Ishikawa (cell line): ENCODE results near the gene SLC6A6.

ENCODE experiments used
- CEBPB ChIP-seq: IDR thresholded peaks from 2 replicates; pipeline ENCODE4 v1.6.1; 2012
- CREB1 ChIP-seq: IDR thresholded peaks from 2 replicates; pipeline ENCODE4 v1.6.1; 2012; ENCODE audit warnings: low read depth
- EGR1 ChIP-seq: IDR thresholded peaks from 2 replicates; pipeline ENCODE4 v1.6.1; 2012
- EP300 ChIP-seq: IDR thresholded peaks from 2 replicates; pipeline ENCODE4 v1.6.1; 2012; ENCODE audit warnings: borderline replicate concordance
- FOXM1 ChIP-seq: IDR thresholded peaks from 2 replicates; pipeline ENCODE4 v1.6.1; 2012; ENCODE audit warnings: low read depth, borderline replicate concordance
- MAX ChIP-seq: IDR thresholded peaks from 2 replicates; pipeline ENCODE4 v1.6.1; 2012
- NFIC ChIP-seq: IDR thresholded peaks from 2 replicates; pipeline ENCODE4 v1.6.1; 2012
- RAD21 ChIP-seq: IDR thresholded peaks from 2 replicates; pipeline ENCODE4 v1.6.1; 2012; ENCODE audit warnings: low read depth
- TAF1 ChIP-seq: IDR thresholded peaks from 2 replicates; pipeline ENCODE4 v1.6.1; 2012; ENCODE audit warnings: low read depth, mild to moderate bottlenecking
- TCF12 ChIP-seq: IDR thresholded peaks from 2 replicates; pipeline ENCODE4 v1.6.1; 2012; ENCODE audit warnings: low read depth
- TEAD4 ChIP-seq: IDR thresholded peaks from 2 replicates; pipeline ENCODE4 v1.6.1; 2012
- YY1 ChIP-seq: IDR thresholded peaks from 2 replicates; pipeline ENCODE4 v1.6.1; 2012; ENCODE audit warnings: low read depth
- ZBTB7A ChIP-seq: IDR thresholded peaks from 2 replicates; pipeline ENCODE4 v1.6.1; 2012; ENCODE audit warnings: low read depth
- TF ChIP-seq, protein P1 (sequence below): IDR thresholded peaks from 2 replicates; pipeline ENCODE4 v1.6.1; 2012; ENCODE audit warnings: low read depth, mild to moderate bottlenecking
- TF ChIP-seq, protein P2 (sequence below): IDR thresholded peaks from 2 replicates; pipeline ENCODE4 v1.6.1; 2012

Gene SLC6A6

DNA sequence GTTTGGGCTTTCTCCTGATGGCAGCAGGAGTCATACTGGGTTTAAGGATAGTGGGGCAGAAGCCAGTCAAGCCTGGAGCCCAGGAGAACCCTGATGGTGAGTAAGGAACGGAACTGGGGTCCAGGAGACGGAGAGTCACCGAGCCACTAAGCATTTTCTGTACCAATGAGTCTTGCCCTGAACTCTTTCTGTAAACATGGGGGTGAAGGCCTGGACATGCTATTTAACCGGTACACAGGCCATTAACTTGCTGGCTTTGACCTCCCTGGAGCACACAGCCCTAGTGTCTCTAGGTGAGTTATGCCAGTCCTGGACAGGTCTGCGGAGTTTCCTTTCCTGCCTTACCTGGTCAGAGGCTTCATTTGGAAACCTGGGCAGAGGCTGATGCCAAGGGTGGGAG lies 3.9 kb downstream of the SLC6A6 start:
- TF ChIP-seq FOXM1, result no peak
- TF ChIP-seq EGR1, result no peak
- TF ChIP-seq CREB1, result no peak
- TF ChIP-seq CEBPB, result no peak
- TF ChIP-seq, protein P1, sequence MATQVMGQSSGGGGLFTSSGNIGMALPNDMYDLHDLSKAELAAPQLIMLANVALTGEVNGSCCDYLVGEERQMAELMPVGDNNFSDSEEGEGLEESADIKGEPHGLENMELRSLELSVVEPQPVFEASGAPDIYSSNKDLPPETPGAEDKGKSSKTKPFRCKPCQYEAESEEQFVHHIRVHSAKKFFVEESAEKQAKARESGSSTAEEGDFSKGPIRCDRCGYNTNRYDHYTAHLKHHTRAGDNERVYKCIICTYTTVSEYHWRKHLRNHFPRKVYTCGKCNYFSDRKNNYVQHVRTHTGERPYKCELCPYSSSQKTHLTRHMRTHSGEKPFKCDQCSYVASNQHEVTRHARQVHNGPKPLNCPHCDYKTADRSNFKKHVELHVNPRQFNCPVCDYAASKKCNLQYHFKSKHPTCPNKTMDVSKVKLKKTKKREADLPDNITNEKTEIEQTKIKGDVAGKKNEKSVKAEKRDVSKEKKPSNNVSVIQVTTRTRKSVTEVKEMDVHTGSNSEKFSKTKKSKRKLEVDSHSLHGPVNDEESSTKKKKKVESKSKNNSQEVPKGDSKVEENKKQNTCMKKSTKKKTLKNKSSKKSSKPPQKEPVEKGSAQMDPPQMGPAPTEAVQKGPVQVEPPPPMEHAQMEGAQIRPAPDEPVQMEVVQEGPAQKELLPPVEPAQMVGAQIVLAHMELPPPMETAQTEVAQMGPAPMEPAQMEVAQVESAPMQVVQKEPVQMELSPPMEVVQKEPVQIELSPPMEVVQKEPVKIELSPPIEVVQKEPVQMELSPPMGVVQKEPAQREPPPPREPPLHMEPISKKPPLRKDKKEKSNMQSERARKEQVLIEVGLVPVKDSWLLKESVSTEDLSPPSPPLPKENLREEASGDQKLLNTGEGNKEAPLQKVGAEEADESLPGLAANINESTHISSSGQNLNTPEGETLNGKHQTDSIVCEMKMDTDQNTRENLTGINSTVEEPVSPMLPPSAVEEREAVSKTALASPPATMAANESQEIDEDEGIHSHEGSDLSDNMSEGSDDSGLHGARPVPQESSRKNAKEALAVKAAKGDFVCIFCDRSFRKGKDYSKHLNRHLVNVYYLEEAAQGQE, result no peak
- no peak for TF ChIP-seq EP300
- no peak for TF ChIP-seq NFIC
- TF ChIP-seq TCF12, result no peak
- no peak for TF ChIP-seq TEAD4
- no peak for TF ChIP-seq ZBTB7A
- TF ChIP-seq TAF1, result no peak
- TF ChIP-seq, protein P2, sequence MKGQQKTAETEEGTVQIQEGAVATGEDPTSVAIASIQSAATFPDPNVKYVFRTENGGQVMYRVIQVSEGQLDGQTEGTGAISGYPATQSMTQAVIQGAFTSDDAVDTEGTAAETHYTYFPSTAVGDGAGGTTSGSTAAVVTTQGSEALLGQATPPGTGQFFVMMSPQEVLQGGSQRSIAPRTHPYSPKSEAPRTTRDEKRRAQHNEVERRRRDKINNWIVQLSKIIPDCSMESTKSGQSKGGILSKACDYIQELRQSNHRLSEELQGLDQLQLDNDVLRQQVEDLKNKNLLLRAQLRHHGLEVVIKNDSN, result no peak
- no peak for TF ChIP-seq YY1
- TF ChIP-seq MAX, result no peak
- no peak for TF ChIP-seq RAD21

- no peak for TF ChIP-seq RAD21
- TF ChIP-seq, protein P2, result no peak
- no peak for TF ChIP-seq CEBPB
- no peak for TF ChIP-seq TAF1
- TF ChIP-seq, protein P1, result no peak
- TF ChIP-seq EP300, result no peak
- no peak for TF ChIP-seq TCF12
- TF ChIP-seq TEAD4, result no peak
Observed at GRCh38 chr3:14406766-14407165, 4.4 kb downstream of the SLC6A6 start.

GRCh38 chr3:14407203-14407602 lies 4.8 kb downstream of the SLC6A6 start:
- TF ChIP-seq NFIC (no peak), CEBPB (no peak)
- TF ChIP-seq, protein P2, result no peak

- no peak for TF ChIP-seq EP300
- no peak for TF ChIP-seq RAD21
- TF ChIP-seq CEBPB, result no peak
- TF ChIP-seq TAF1, result no peak
- TF ChIP-seq, protein P2, result no peak
- no peak for TF ChIP-seq CREB1
- TF ChIP-seq NFIC, result no peak
- TF ChIP-seq EGR1, result no peak
- no peak for TF ChIP-seq MAX
- TF ChIP-seq FOXM1, result no peak
- TF ChIP-seq YY1, result no peak
- no peak for TF ChIP-seq ZBTB7A
Observed at GRCh38 chr3:14410106-14410502, 7.7 kb downstream of the SLC6A6 start.

GRCh38 chr3:14410503-14411165 lies 8.2 kb downstream of the SLC6A6 start:
- TF ChIP-seq EGR1, result no peak
- TF ChIP-seq MAX, result peak; percentile 18; the same call in 1 of the 2 replicates
- TF ChIP-seq NFIC, result no peak
- no peak for TF ChIP-seq FOXM1
- TF ChIP-seq TCF12, result no peak
- no peak for TF ChIP-seq TAF1
